Ovary (tissue), 9 donors: ENCODE results near the gene NDC1. TPM values are rescaled to one million over a fixed set of nuclear protein-coding genes. Genes with fewer than 3 reads are reported as not detected.

ENCODE experiments used
- DNase-seq, 5 donors: peaks; one replicate each; pipeline ENCODE4 v3.0.0-alpha.2; 2019 to 2020
- H3K27ac ChIP-seq, 2 donors: fragments of 200-600 bp; one replicate each; pipeline versions ENCODE4 v1.5.1 to v1.8.0; 2019 to 2022
- H3K27me3 ChIP-seq: fragments of 200-600 bp; one replicate; pipeline ENCODE4 v1.8.0; 2022
- H3K36me3 ChIP-seq: fragments of 200-600 bp; sonication (generic); one replicate; pipeline ENCODE4 v1.5.1; 2019
- H3K4me1 ChIP-seq: one replicate; pipeline ENCODE4 v1.8.1; 2013; ENCODE audit warnings: mild to moderate bottlenecking, moderate library complexity; ENCODE audit not compliant: insufficient read depth
- H3K4me3 ChIP-seq: fragments of 200-600 bp; sonication (generic); one replicate; pipeline ENCODE4 v1.5.1; 2017
- H3K9me3 ChIP-seq, 2 donors: fragments of 200-600 bp in 1 of 2; sonication (generic) in 1 of 2; one replicate each; pipeline versions ENCODE4 v1.5.1 to v1.8.1; 2013 to 2019; ENCODE audit warnings: mild to moderate bottlenecking in 1 of 2, moderate library complexity in 1 of 2
- CTCF ChIP-seq, 3 donors: fragments of 450-650 bp in 2 of 3; fragments of 200-600 bp in 1 of 3; IDR thresholded peaks; one replicate each; pipeline versions ENCODE4 v1.5.1 to v1.8.0; 2016 to 2022; ENCODE audit warnings: antibody characterized with exemption in 3 of 3, mild to moderate bottlenecking in 1 of 3
- EP300 ChIP-seq: sonication (generic); formaldehyde crosslinking; IDR thresholded peaks from one replicate; pipeline ENCODE4 v1.6.1; 2017; ENCODE audit warnings: antibody characterized with exemption
- POLR2A ChIP-seq: fragments of 450-650 bp; IDR thresholded peaks from one replicate; pipeline ENCODE4 v1.6.1; 2017; ENCODE audit warnings: antibody characterized with exemption, mild to moderate bottlenecking, moderate library complexity
- WGBS, 3 donors: extraction: QIAGEN DNeasy Blood & Tissue Kit in 1 of 3; methylation state at CpG; one replicate each; pipeline versions ENCODE4 v1.1.5 to v1.1.7; 2013 to 2017; 5-methylcytosine and 5-hydroxymethylcytosine counted together
- intact Hi-C, 4 donors: fragments of 100-400 bp; cut with DNase I; formaldehyde crosslinking; loops; one replicate each; pipeline versions ENCODE4 v1.11.0 to v1.15.1; 2022 to 2023
- polyA plus RNA-seq, 2 donors: library from polyadenylated mRNA; stranded (reverse); fragments of 200-250 nt in 1 of 2; fragments of 350-450 nt in 1 of 2; fragmentation: Illumina TruSeq in 1 of 2; extraction: RNeasy Lipid Tissue Mini Kit (QIAGEN cat#74804) in 1 of 2; gene quantifications; one replicate each; pipeline ENCODE4 v1.2.3, GENCODE V29; 2013 to 2014
- total RNA-seq, 7 donors: library from RNA; depleted of rRNA in 2 of 7; stranded (reverse); fragments of >200 nt in 2 of 7; fragmentation: NEBNext Ultra II Directional in 3 of 7; extraction: Animal tissue kit (Norgen Biotek cat#: 25700) in 3 of 7; gene quantifications; one replicate each; pipeline versions ENCODE4 v1.1.0 to v1.2.4, GENCODE V29; 2016 to 2023
- donor health status: DM: no; HTN: no; CAD: no; lungs with moderate emphysema.
- donor health status: DM: no; HTN: no; CAD: no.
- donor health status: Bipolar disorder and iron deficiency.
- donor health status: DM: yes; HTN: yes; CAD: no.
- donor health status: DM: no; HTN: no; CAD: no.
- donor health status: DM: yes; HTN: yes; CAD: no.

NDC1 gene
- total and polyA plus RNA-seq, 9 donors: 4.3 to 11.9 (median 8.6) TPM

GRCh38 chr1:53736290-53736689, 101.8 kb downstream of the NDC1 start:
- Histone ChIP-seq H3K27me3 (no peaks in the 10 kb centered on the region), H3K36me3 (no peaks in the 10 kb centered on the region), H3K27ac (no peak overlapping the region), H3K4me3 (no peak overlapping the region), H3K9me3 (no peaks in the 10 kb centered on the region), H3K4me1 (peaks cover 2% of the 10 kb centered on the region)
- intact Hi-C loops: no loop called here
- TF ChIP-seq POLR2A (no peak), CTCF (IDR thresholded peaks at IDR 0.05) (no peak), EP300 (no peak)
- WGBS, 3 donors: 82 to 88% (median 85%) methylated on average over 11 of the region's 11 CpGs
- no peak for DNase-seq

GRCh38 chr1:53735681-53736080, 102.4 kb downstream of the NDC1 start:
- H3K27ac ChIP-seq: no peak overlapping the region

GRCh38 chr1:53735261-53735660, 102.8 kb downstream of the NDC1 start:
- WGBS, 3 donors: 87 to 88% (median 88%) methylated on average over 5 of the region's 5 CpGs
- H3K27ac ChIP-seq: no peak overlapping the region
- intact Hi-C loops: no loop called here
- H3K9me3 ChIP-seq: no peaks in the 10 kb centered on the region
- no peak for DNase-seq
- H3K4me1 ChIP-seq: peaks cover 2% of the 10 kb centered on the region
- TF ChIP-seq POLR2A (no peak), CTCF (IDR thresholded peaks at IDR 0.05) (no peak), EP300 (no peak)
- H3K27me3 ChIP-seq: no peaks in the 10 kb centered on the region
- no peak overlapping the region for H3K4me3 ChIP-seq
- no peaks in the 10 kb centered on the region for H3K36me3 ChIP-seq

More at GRCh38 chr1:53735681-53736080, 102.4 kb downstream of the NDC1 start:
- no peaks in the 10 kb centered on the region for H3K36me3 ChIP-seq
- H3K27me3 ChIP-seq: no peaks in the 10 kb centered on the region
- peaks cover 2% of the 10 kb centered on the region for H3K4me1 ChIP-seq
- H3K4me3 ChIP-seq: no peak overlapping the region
- no peak for TF ChIP-seq POLR2A
- 94 to 97% (median 96%) methylated on average over 5 of the region's 5 CpGs for WGBS, 3 donors
- intact Hi-C loops: no loop called here
- no peaks in the 10 kb centered on the region for H3K9me3 ChIP-seq
- no peak for DNase-seq

- no peak for DNase-seq
- intact Hi-C loops: no loop called here
- H3K4me3 ChIP-seq: no peak overlapping the region
- H3K4me1 ChIP-seq: peaks cover 2% of the 10 kb centered on the region
- WGBS, 3 donors: 69 to 76% (median 70%) methylated on average over 10 of the region's 10 CpGs
- H3K36me3 ChIP-seq: no peaks in the 10 kb centered on the region
- no peaks in the 10 kb centered on the region for H3K27me3 ChIP-seq
- H3K9me3 ChIP-seq: no peaks in the 10 kb centered on the region
- TF ChIP-seq EP300 (no peak), POLR2A (no peak), CTCF (IDR thresholded peaks at IDR 0.05) (no peak)
- H3K27ac ChIP-seq: no peak overlapping the region
Measured at GRCh38 chr1:53734650-53735211, 103.4 kb downstream of the NDC1 start.

DNA sequence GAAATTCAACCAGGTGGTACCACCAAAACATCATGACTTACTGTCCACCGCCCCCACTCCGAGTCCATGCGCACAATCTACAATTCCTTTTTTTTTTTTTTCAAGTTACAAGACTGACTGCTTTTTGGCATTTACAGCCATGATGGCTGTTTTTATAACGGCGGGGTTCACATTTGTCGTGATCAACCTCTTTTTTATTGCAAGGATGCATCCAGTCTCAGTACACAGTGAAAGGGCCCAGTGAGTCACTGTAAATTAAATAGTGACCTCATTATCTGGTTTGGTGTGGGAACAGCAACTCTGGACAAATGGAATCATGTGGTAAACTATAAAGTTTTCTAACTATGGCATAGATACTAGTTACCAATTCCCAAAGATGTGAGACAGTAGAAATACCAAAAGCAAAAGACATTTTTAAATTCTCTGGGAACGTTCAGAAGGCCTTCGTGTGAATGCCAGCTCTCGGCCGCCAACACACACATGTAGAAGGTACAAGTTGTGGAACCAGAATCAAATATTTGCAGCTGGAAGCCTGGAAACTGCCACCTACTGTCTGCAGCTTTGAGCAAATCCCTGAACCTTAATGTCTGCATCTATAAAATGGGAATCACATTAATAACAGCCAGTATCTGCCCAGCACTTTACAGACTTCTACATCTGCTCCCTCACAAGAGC, 104.0 kb downstream of the NDC1 start:
- intact Hi-C loops: no loop called here
- H3K4me3 ChIP-seq: no peak overlapping the region
- TF ChIP-seq CTCF (IDR thresholded peaks at IDR 0.05) (no peak), EP300 (no peak), POLR2A (no peak)
- H3K27ac ChIP-seq: no peak overlapping the region
- H3K4me1 ChIP-seq: peaks cover 2% of the 10 kb centered on the region
- H3K27me3 ChIP-seq: no peaks in the 10 kb centered on the region
- H3K36me3 ChIP-seq: no peaks in the 10 kb centered on the region
- 81 to 84% (median 82%) methylated on average over 10 of the region's 10 CpGs for WGBS, 3 donors
- no peaks in the 10 kb centered on the region for H3K9me3 ChIP-seq
- DNase-seq: no peak
